ENCODE data around the gene SPINK1.
"Not testable (repeated sequence)": the region's sequence is repeated elsewhere in the genome, so short reads cannot be mapped to it uniquely, and the experiment has no call there.

SPINK1 gene

GRCh38 chr5:147803926-147804325, 27.5 kb downstream of the SPINK1 start:
- DNase-seq, result no peak

GRCh38 chr5:147803161-147803560, 28.3 kb downstream of the SPINK1 start:
- DNase-seq, result not testable (repeated sequence)

GRCh38 chr5:147801461-147801860, 30.0 kb downstream of the SPINK1 start:
- no peak for DNase-seq

GRCh38 chr5:147800491-147800890, 31.0 kb downstream of the SPINK1 start:
- no peak for DNase-seq

DNA sequence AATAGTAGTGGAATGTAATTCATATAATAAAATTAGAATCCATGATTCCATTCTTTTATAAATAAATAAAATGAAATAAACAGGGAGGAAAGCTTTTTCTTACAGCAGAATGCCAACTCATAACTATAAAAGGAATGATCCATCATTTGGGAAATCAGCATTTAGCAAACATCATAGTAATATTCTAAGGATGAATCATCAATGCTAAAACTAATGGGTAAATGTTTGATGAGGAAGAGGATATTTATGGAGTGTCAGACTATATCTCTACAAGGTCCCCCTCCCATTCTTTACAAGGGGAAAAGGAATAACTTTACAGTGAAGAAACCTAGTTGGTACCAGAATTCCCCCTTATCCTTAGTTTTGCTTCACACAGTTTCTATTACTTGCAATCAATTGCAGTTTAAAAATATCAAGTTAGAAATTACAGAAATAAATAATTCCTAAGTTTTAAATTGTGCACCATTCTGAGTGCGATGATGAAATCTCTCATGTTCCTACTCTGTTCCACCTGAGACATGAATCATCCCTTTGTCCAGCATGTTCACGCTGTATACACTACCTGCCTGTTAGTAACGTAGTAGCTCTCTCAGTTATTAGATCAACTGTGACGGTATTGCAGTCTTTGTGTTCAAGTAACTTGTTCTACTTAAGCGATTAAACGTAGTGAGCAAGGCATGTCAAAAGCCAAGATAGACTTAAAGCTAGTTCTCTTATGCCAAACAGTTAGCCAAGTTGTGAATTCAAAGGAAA, 34.7 kb downstream of the SPINK1 start:
- DNase-seq, result peak; percentile 38

DNA sequence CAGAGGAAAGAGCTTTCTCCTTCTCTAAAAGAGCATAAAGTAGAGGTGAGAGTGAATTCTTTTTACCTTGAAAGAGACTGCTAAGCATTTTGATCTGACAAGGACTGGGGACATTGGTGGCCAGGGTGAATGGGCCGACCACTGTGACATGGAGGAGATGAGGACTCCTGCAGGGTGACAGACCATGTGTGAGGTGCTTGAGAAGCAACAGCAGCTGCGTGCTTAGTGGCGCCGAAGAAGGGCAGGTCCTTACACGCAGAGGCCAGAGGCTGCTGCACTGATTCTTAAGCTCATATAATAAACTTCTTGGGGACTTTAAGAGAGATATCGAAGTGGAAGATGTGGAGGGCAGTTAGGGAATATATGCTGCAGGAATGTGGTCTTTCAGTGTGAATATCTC, 40.3 kb downstream of the SPINK1 start:
- peak; percentile 14 for DNase-seq

GRCh38 chr5:147789820-147790219, 41.7 kb downstream of the SPINK1 start:
- DNase-seq, result no peak

DNA sequence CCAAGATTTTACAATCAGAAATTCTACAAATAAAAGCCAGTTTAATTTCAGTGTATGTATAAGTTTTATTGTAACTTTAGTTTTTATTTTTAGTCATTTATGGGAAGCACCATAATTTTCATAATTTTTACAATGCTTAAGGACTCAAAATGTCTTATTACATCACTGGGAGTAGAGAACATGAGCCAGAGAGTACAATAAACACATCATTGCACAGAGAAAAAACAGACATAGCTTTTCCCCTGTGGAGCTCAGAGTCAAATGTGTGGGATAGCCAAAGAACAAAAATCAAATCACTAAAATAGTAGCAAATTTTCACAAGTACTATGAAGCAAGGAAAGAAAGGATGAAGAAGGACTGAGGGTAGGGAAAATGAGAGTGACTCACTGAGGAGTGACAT, 43.4 kb downstream of the SPINK1 start:
- no peak for DNase-seq

GRCh38 chr5:147786142-147786541, 45.3 kb downstream of the SPINK1 start:
- DNase-seq, result no peak

DNA sequence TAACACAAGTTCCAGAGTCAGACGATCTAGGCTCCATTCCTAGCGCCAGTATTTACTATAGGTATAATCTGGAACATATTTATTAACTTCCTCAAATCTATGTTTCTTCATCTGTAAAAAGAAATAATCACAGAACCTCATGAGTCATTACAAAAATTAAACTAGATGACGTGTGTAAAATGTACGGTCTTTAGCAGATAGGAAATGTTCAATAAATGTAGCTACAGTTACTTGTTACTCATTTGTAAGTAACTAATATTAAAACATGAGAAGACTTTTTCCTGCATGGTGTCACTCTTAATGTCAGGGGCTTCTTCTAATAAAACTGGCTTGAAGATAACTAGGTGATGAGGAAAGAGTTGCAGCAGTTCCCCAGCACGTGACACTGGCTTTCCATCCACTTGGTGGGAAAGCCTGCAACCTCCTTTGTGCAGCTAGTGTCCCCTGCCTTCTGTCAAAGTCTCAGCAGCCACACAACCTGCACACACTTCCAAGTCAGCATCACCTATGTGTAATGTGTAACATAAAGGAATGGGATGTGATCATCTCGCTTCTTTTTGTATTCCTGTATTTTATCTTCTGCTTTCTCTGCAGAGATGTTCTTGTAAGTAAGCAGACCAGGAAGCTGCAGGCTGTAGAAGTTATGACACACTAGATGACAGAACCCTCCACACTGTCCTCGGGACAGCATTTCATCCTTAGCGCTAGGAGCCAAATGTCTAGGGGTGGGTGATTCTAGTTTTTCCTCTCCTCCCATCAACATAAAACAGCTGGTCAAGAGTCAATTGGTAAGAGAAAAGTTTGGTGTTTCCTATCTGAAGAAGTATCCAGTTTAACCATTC, 47.1 kb downstream of the SPINK1 start:
- DNase-seq, result no peak

- DNase-seq, result peak; percentile 98
Measured at GRCh38 chr5:147782110-147783028, 49.1 kb downstream of the SPINK1 start, which contains the start of gene JAKMIP2. TSS of gene JAKMIP2 (minus strand) at chr5:147782728. CDS start at chr5:147671806, 110,922 bp downstream.

GRCh38 chr5:147780924-147781573, 50.4 kb downstream of the SPINK1 start:
- no peak for DNase-seq

DNA sequence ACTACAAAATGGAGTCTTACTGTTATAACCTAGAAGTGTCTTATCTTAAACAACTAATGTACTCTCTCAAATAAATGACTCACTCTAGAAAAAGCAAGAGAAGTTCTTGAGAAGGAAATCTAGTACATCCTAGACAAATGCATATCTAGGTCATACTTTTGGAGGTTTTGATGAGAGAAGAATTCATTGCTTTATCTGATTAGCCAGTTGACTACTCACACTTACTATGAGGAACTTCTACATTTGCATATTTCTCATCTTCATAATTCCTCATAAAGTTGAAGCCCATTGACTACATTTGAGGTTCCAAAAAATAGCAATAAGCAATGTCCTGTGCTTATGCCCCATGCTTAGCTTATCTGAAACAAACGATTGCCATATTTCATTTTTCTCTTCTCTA, 51.8 kb downstream of the SPINK1 start:
- no peak for DNase-seq

DNA sequence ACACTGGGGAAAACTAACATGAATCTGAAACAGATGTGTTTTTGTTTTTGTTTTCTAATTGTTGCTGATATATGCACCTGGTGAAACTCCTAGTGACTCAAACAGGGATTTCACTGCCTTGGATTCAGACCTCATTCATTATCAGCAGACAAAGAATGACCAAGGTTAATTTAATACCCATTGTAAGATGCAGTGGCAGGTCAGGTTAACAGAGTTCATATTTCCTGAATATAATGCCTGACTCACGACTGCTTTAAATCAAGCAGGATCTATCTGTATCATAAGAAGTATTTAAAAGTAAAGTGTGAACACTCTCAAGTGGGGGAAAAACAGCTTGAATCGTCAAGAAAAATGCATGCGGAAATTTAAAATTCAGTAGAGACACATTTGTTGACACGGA, 54.5 kb downstream of the SPINK1 start:
- no peak for DNase-seq

Measured in NCI-H510A treated with DMSO at 0.1 percent for 48 hours (cell line).